Lung (tissue), 12 donors: Measurements from ENCODE around the gene TOMM5. TPM values are rescaled to one million over a fixed set of nuclear protein-coding genes. Genes with fewer than 3 reads are reported as not detected.

Experiments used
- ATAC-seq: fragments of 200-7000 bp; cut with Tn5 transposase; one replicate; pipeline ENCODE4 v1.9.1; 2020; ENCODE audit warnings: moderate number of reproducible peaks; ENCODE audit not compliant: insufficient read depth, low FRiP score
- DNase-seq, 3 donors: peaks; one replicate each; pipeline ENCODE4 v3.0.0-alpha.2; 2013 to 2017
- H3K27ac ChIP-seq, 2 donors: one replicate each; pipeline ENCODE4 v1.5.1; 2013; ENCODE audit warnings: mild to moderate bottlenecking in 2 of 2, moderate library complexity in 2 of 2, control low read depth in 1 of 2, inconsistent platforms in 1 of 2, low read depth in 1 of 2, low read length in 1 of 2
- H3K27me3 ChIP-seq, 3 donors: one replicate each; pipeline ENCODE4 v1.5.1; 2013; ENCODE audit warnings: low read length in 2 of 3; ENCODE audit not compliant: control insufficient read depth in 3 of 3, insufficient read depth in 3 of 3
- H3K36me3 ChIP-seq, 4 donors: one replicate each; pipeline ENCODE4 v1.5.1; 2013; ENCODE audit warnings: low read length in 4 of 4, mild to moderate bottlenecking in 1 of 4, moderate library complexity in 1 of 4; ENCODE audit not compliant: control insufficient read depth in 4 of 4, insufficient read depth in 4 of 4
- H3K4me1 ChIP-seq, 5 donors: one replicate each; pipeline ENCODE4 v1.5.1; 2013; ENCODE audit warnings: low read length in 5 of 5, mild to moderate bottlenecking in 2 of 5, moderate library complexity in 1 of 5; ENCODE audit not compliant: control insufficient read depth in 5 of 5, insufficient read depth in 5 of 5
- H3K4me3 ChIP-seq: one replicate; pipeline ENCODE4 v1.5.1; 2013; ENCODE audit warnings: mild to moderate bottlenecking, control low read depth, moderate library complexity
- H3K9ac ChIP-seq, 2 donors: one replicate each; pipeline ENCODE4 v1.5.1; 2013; ENCODE audit warnings: low read length in 2 of 2, control low read depth in 1 of 2; ENCODE audit not compliant: insufficient read depth in 1 of 2
- H3K9me3 ChIP-seq, 4 donors: one replicate each; pipeline ENCODE4 v1.5.1; 2013; ENCODE audit warnings: low read length in 3 of 4, mild to moderate bottlenecking in 1 of 4, moderate library complexity in 1 of 4; ENCODE audit not compliant: control insufficient read depth in 4 of 4, insufficient read depth in 3 of 4
- WGBS, 2 donors: extraction: QIAGEN DNeasy Blood & Tissue Kit; methylation state at CpG; one replicate each; pipeline ENCODE4 v1.1.7; 2013; 5-methylcytosine and 5-hydroxymethylcytosine counted together
- polyA plus RNA-seq, 2 donors: library from polyadenylated mRNA; stranded (reverse); fragments of 200-250 nt; gene quantifications; one replicate each; pipeline ENCODE4 v1.2.1, GENCODE V29; 2013
- total RNA-seq, 2 donors: library from RNA; depleted of rRNA in 1 of 2; stranded (reverse); fragments of >200 nt in 1 of 2; gene quantifications; one replicate each; pipeline ENCODE4 v1.2.1, GENCODE V29; 2014 to 2021
- TF ChIP-seq, protein P1 (sequence below): IDR thresholded peaks from 2 replicates; pipeline ENCODE4 v1.5.1; 2012; ENCODE audit warnings: mild to moderate bottlenecking; ENCODE audit errors: control extremely low read depth, extremely low read depth
- donor health status: control.
- donor health status: control.
- donor health status: Bipolar disorder and iron deficiency.
- donor health status: healthy.
- donor health status: DM: yes; HTN: yes; CAD: no.

TOMM5 gene
- total and polyA plus RNA-seq, 4 donors: 66.7 to 132 (median 89.8) TPM

DNA sequence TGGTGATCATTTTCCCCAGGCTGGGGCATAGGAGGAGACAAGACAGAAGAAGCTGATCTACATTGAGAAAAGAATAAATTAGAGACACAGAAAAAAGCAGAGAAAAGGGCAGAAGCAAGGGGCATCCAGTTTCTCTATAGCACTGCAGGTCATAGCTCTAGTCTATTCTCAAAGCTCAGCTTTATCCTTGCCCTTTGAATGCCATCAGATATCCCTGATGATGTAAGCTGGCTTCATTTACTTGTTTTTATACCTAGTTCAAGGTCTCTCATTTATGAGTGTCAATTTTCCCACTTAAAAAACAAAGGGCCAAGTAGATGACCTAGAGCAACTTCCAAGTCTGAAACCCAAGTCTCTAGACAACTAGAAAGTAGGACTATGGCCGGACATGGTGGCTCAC lies 48.9 kb downstream of the TOMM5 start:
- Histone ChIP-seq H3K27me3 (no peaks in the 10 kb centered on the region), H3K9me3 (no peaks in the 10 kb centered on the region), H3K9ac (no peak overlapping the region), H3K4me3 (no peak overlapping the region), H3K36me3 (peaks cover 0 to 9% (median 6%) of the 10 kb centered on the region in 4 donors), H3K27ac (no peak overlapping the region), H3K4me1 (peaks cover 0 to 3% (median 0%) of the 10 kb centered on the region in 5 donors)
- WGBS, 2 donors: 95 to 96% methylated on average over 1 of the region's 1 CpG
- TF ChIP-seq, protein P1, sequence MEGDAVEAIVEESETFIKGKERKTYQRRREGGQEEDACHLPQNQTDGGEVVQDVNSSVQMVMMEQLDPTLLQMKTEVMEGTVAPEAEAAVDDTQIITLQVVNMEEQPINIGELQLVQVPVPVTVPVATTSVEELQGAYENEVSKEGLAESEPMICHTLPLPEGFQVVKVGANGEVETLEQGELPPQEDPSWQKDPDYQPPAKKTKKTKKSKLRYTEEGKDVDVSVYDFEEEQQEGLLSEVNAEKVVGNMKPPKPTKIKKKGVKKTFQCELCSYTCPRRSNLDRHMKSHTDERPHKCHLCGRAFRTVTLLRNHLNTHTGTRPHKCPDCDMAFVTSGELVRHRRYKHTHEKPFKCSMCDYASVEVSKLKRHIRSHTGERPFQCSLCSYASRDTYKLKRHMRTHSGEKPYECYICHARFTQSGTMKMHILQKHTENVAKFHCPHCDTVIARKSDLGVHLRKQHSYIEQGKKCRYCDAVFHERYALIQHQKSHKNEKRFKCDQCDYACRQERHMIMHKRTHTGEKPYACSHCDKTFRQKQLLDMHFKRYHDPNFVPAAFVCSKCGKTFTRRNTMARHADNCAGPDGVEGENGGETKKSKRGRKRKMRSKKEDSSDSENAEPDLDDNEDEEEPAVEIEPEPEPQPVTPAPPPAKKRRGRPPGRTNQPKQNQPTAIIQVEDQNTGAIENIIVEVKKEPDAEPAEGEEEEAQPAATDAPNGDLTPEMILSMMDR: no peak
- DNase-seq (no peak), ATAC-seq (no peak)

DNA sequence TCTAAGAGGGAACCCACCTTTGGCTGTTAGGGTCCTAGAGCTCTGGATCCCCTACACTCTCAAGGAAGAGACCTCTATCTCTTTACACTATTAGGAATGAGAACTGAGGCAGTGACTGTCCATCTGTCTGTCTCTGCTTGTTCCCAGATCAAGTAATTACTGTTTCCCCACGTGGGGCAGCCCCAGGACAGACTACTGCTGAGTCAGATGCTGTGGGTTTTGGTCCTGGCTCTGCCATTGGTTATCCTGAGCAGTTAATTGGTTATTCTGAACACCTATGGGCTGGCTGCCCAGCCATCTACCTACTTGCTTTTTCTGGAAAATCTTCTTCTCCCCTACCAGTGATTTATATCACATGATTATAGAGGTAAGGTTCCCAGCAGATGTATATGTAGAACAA lies 49.5 kb downstream of the TOMM5 start:
- H3K36me3 ChIP-seq: peaks cover 0 to 10% (median 8%) of the 10 kb centered on the region in 4 donors
- peaks cover 0 to 3% (median 0%) of the 10 kb centered on the region in 5 donors for H3K4me1 ChIP-seq
- WGBS, 2 donors: 59 to 61% methylated on average over 1 of the region's 1 CpG
- DNase-seq (no peak), ATAC-seq (no peak)
- H3K4me3 ChIP-seq: no peak overlapping the region
- no peak overlapping the region for H3K27ac ChIP-seq
- no peaks in the 10 kb centered on the region for H3K27me3 ChIP-seq
- no peak overlapping the region for H3K9ac ChIP-seq
- H3K9me3 ChIP-seq: no peaks in the 10 kb centered on the region
- TF ChIP-seq, protein P1: no peak

DNA sequence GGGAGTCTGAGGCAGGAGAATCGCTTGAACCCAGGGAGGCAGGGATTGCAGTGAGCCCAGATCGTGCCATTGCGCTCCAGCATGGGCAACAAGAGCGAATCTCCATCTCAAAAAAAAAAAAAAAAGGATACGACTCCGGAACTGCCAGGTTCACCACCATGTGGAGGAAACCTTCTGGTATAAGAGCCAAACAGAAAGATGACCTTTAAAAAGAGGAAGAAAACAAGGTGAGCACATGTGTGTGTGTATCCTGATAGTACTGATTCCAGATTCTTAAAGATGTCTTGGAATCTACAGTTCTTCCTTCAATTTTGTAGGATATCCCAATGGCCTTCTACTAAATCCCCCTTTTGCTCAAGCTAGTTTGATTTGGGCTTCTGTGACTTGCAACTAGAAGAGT lies 49.9 kb downstream of the TOMM5 start:
- Histone ChIP-seq H3K27me3 (no peaks in the 10 kb centered on the region), H3K36me3 (peaks cover 0 to 11% (median 8%) of the 10 kb centered on the region in 4 donors), H3K27ac (no peak overlapping the region), H3K9ac (no peak overlapping the region), H3K4me3 (no peak overlapping the region), H3K9me3 (no peaks in the 10 kb centered on the region), H3K4me1 (peaks cover 0 to 3% (median 0%) of the 10 kb centered on the region in 5 donors)
- TF ChIP-seq, protein P1: no peak
- DNase-seq: no peak
- WGBS, 2 donors: 98% methylated on average over 6 of the region's 6 CpGs
- ATAC-seq: no peak

DNA sequence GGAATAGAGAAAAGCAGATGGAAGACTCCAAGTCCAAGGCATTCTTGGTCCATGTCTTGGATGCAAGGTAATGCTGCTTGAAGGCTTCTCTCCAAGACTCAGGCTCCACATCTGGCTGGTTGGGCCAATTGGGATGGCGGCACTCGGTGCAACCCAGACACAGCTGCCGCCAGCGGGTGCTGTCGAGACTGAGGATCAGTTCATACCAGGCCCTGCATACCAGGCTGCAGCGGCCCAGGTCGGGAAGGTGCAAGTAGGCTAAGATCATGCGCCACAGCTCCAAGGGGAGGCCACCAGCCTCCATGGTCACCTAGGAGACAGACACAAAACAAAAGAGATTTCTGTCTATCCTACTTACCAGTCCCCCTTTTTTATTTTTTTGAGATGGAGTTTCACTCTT lies 50.9 kb downstream of the TOMM5 start:
- TF ChIP-seq, protein P1: no peak
- Histone ChIP-seq H3K27ac (no peak overlapping the region), H3K27me3 (no peaks in the 10 kb centered on the region), H3K36me3 (peaks cover 0 to 17% (median 13%) of the 10 kb centered on the region in 4 donors), H3K4me3 (no peak overlapping the region), H3K9ac (no peak overlapping the region), H3K9me3 (no peaks in the 10 kb centered on the region), H3K4me1 (peaks cover 0 to 3% (median 0%) of the 10 kb centered on the region in 5 donors)
- DNase-seq: no peak
- 97 to 98% methylated on average over 8 of the region's 8 CpGs for WGBS, 2 donors
- no peak for ATAC-seq
